ENCODE data around the gene PTPRJ.

The PTPRJ gene

DNA sequence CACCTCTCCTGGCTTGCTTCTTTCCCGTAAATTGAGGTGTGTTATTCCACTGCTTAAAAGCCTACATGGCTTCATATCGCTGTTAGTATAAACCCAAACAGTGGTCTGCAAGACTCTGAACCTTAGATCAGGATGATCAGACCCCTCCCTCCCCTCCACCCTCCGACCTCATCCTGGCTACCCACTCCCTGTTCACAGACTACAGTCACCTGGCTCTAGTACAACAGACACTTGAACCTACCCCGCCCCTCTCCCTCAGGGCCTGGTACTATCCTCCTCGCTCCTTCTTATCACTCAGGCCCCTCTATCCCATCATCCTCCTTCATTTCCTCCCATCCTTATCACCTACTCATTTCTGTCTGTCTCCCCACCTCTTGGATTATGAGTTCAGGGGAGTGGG is 20.1 kb downstream of the PTPRJ start:
- Histone ChIP-seq H3K4me1 (ENCODE audit: insufficient read depth, low read length, poor library complexity, severe bottlenecking) (peaks cover 5% of the 10 kb centered on the region), H3K79me2 (ENCODE audit: insufficient read depth, low read length) (no peaks in the 10 kb centered on the region), H3K36me3 (ENCODE audit: insufficient read depth, low read length) (no peaks in the 10 kb centered on the region), H3F3A (ENCODE audit: low read depth) (no peaks in the 10 kb centered on the region), H3K27me3 (ENCODE audit: insufficient read depth, low read length, poor library complexity, severe bottlenecking) (no peaks in the 10 kb centered on the region), H3K9me2 (replicated peaks; ENCODE audit: low read depth, low read length) (no peaks in the 10 kb centered on the region), H3K9me3 (ENCODE audit: insufficient read depth, low read depth, low read length) (no peaks in the 10 kb centered on the region), H2AFZ (ENCODE audit: low read length) (no peak overlapping the region), H3K4me2 (ENCODE audit: low read depth, low read length, poor library complexity, severe bottlenecking) (no peak overlapping the region), H3K9ac (ENCODE audit: low read depth, low read length, poor library complexity, severe bottlenecking) (no peak overlapping the region), H4K20me1 (ENCODE audit: insufficient read depth, low read length, poor library complexity, severe bottlenecking) (no peaks in the 10 kb centered on the region), H3K4me3 (ENCODE audit: low read length, poor library complexity, severe bottlenecking) (no peak overlapping the region)
- TF ChIP-seq, protein P1, sequence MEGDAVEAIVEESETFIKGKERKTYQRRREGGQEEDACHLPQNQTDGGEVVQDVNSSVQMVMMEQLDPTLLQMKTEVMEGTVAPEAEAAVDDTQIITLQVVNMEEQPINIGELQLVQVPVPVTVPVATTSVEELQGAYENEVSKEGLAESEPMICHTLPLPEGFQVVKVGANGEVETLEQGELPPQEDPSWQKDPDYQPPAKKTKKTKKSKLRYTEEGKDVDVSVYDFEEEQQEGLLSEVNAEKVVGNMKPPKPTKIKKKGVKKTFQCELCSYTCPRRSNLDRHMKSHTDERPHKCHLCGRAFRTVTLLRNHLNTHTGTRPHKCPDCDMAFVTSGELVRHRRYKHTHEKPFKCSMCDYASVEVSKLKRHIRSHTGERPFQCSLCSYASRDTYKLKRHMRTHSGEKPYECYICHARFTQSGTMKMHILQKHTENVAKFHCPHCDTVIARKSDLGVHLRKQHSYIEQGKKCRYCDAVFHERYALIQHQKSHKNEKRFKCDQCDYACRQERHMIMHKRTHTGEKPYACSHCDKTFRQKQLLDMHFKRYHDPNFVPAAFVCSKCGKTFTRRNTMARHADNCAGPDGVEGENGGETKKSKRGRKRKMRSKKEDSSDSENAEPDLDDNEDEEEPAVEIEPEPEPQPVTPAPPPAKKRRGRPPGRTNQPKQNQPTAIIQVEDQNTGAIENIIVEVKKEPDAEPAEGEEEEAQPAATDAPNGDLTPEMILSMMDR (conservative IDR thresholded peaks at IDR 0.05; ENCODE audit: low read length), result no peak
- no peak for TF ChIP-seq EZH2phosphoT487 (IDR thresholded peaks at IDR 0.05; ENCODE audit: borderline replicate concordance)

DNA sequence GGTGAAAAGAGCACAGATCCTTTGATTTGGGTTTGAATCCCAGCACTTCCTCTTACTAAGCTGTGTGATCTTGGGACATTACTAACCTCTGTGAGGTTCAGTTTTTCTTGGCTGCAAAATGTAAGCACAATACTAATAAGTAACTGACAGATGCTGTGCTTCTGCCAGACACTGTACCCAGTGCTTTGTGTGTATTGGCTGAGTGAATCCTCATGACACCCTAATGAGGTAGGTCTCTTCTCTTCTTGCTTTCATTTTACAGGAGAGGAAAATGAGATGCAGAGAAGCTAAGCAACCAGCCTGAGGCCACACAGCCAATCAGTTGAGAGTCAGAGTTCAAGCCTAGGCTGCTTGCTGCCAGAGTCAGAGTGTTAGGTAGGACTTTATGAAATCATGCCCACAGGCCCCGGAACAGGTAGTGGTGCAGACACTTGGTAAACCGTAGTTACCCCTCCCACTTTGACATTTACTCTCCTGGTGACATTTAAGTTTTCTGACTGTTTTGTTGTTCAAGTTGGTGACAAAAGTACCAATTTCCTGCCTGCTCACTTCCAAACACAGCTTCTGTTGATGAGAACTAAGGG is 21.2 kb downstream of the PTPRJ start:
- no peaks in the 10 kb centered on the region for H3K79me2 ChIP-seq (ENCODE audit: insufficient read depth, low read length)
- no peaks in the 10 kb centered on the region for H3F3A ChIP-seq (ENCODE audit: low read depth)
- no peak overlapping the region for H3K4me3 ChIP-seq (ENCODE audit: low read length, poor library complexity, severe bottlenecking)
- H3K4me2 ChIP-seq (ENCODE audit: low read depth, low read length, poor library complexity, severe bottlenecking), result no peak overlapping the region
- H3K36me3 ChIP-seq (ENCODE audit: insufficient read depth, low read length), result no peaks in the 10 kb centered on the region
- H3K27me3 ChIP-seq (ENCODE audit: insufficient read depth, low read length, poor library complexity, severe bottlenecking), result no peaks in the 10 kb centered on the region
- H3K9me3 ChIP-seq (ENCODE audit: insufficient read depth, low read depth, low read length), result no peaks in the 10 kb centered on the region
- H3K9ac ChIP-seq (ENCODE audit: low read depth, low read length, poor library complexity, severe bottlenecking), result no peak overlapping the region
- TF ChIP-seq EZH2phosphoT487 (IDR thresholded peaks at IDR 0.05; ENCODE audit: borderline replicate concordance), result no peak
- TF ChIP-seq, protein P1 (conservative IDR thresholded peaks at IDR 0.05; ENCODE audit: low read length), result no peak
- H3K9me2 ChIP-seq (replicated peaks; ENCODE audit: low read depth, low read length), result no peaks in the 10 kb centered on the region
- peaks cover 5% of the 10 kb centered on the region for H3K4me1 ChIP-seq (ENCODE audit: insufficient read depth, low read length, poor library complexity, severe bottlenecking)
- 0 out of 2 replicates have a peak overlapping the region, but pooled peaks have one; percentile 18 for H2AFZ ChIP-seq (ENCODE audit: low read length)
- H4K20me1 ChIP-seq (ENCODE audit: insufficient read depth, low read length, poor library complexity, severe bottlenecking), result no peaks in the 10 kb centered on the region

DNA sequence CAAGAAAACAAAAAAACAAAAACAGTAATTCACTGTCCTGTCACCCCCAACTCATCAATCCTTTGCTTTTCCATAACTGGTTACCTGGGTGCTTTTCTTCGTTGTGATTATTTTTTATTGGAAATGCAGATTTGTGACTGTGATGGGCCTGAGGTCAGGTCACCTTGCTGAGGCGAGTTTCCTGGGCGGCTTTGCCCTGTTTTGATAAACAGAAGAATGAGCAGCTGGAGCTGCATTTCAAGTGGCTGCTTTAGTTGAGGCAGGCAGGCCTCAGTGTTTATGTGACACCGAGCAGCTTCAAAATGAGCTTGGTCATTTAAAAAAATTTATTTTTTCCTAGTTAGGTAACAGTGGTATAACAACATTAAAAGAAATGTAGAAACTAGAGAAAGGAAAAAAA is 22.2 kb downstream of the PTPRJ start:
- no peaks in the 10 kb centered on the region for H3K79me2 ChIP-seq (ENCODE audit: insufficient read depth, low read length)
- H3K9me3 ChIP-seq (ENCODE audit: insufficient read depth, low read depth, low read length), result no peaks in the 10 kb centered on the region
- no peak overlapping the region for H2AFZ ChIP-seq (ENCODE audit: low read length)
- H3K4me1 ChIP-seq (ENCODE audit: insufficient read depth, low read length, poor library complexity, severe bottlenecking), result peaks cover 5% of the 10 kb centered on the region
- H3K36me3 ChIP-seq (ENCODE audit: insufficient read depth, low read length), result no peaks in the 10 kb centered on the region
- H4K20me1 ChIP-seq (ENCODE audit: insufficient read depth, low read length, poor library complexity, severe bottlenecking), result no peaks in the 10 kb centered on the region
- H3K4me3 ChIP-seq (ENCODE audit: low read length, poor library complexity, severe bottlenecking), result no peak overlapping the region
- H3K27me3 ChIP-seq (ENCODE audit: insufficient read depth, low read length, poor library complexity, severe bottlenecking), result no peaks in the 10 kb centered on the region
- no peaks in the 10 kb centered on the region for H3K9me2 ChIP-seq (replicated peaks; ENCODE audit: low read depth, low read length)
- no peaks in the 10 kb centered on the region for H3F3A ChIP-seq (ENCODE audit: low read depth)
- no peak overlapping the region for H3K4me2 ChIP-seq (ENCODE audit: low read depth, low read length, poor library complexity, severe bottlenecking)
- H3K9ac ChIP-seq (ENCODE audit: low read depth, low read length, poor library complexity, severe bottlenecking), result no peak overlapping the region
- TF ChIP-seq, protein P1 (conservative IDR thresholded peaks at IDR 0.05; ENCODE audit: low read length), result no peak
- TF ChIP-seq EZH2phosphoT487 (IDR thresholded peaks at IDR 0.05; ENCODE audit: borderline replicate concordance), result no peak

All from Loucy (cell line).